MM.1S (cell line): ENCODE measurements around the gene NUDT21.

Experiments used
- DNase-seq: peaks from one replicate; pipeline ENCODE4 v3.0.0-alpha.2; 2015
- H2AFZ ChIP-seq: fragments of 300-600 bp; sonication (generic); 2 replicates; pipeline ENCODE4 v1.6.0; 2016; ENCODE audit warnings: antibody characterized with exemption, low read length
- H3F3A ChIP-seq: fragments of 300-600 bp; sonication (generic); 2 replicates; pipeline ENCODE4 v1.6.1; 2016; ENCODE audit warnings: mild to moderate bottlenecking, antibody characterized with exemption, low read length, moderate library complexity, mixed read lengths; ENCODE audit not compliant: insufficient read depth
- H3K27ac ChIP-seq: fragments of 300-600 bp; sonication (generic); 2 replicates; pipeline ENCODE4 v1.5.1; 2016; ENCODE audit warnings: mild to moderate bottlenecking, low read length
- H3K27me3 ChIP-seq: fragments of 300-600 bp; sonication (generic); replicated peaks from 2 replicates; pipeline ENCODE4 v1.6.0; 2016; ENCODE audit warnings: low read length; ENCODE audit not compliant: insufficient read depth
- H3K36me3 ChIP-seq: fragments of 300-600 bp; sonication (generic); replicated peaks from 2 replicates; pipeline ENCODE4 v1.6.1; 2016; ENCODE audit warnings: mild to moderate bottlenecking, low read length, mixed read lengths; ENCODE audit not compliant: insufficient read depth
- H3K4me1 ChIP-seq: fragments of 300-600 bp; sonication (generic); 2 replicates; pipeline ENCODE4 v1.6.1; 2016; ENCODE audit warnings: low read length, mixed read lengths
- H3K4me2 ChIP-seq: fragments of 300-600 bp; sonication (generic); 2 replicates; pipeline ENCODE4 v1.6.0; 2016; ENCODE audit warnings: low read depth, low read length
- H3K4me3 ChIP-seq: fragments of 300-600 bp; sonication (generic); 2 replicates; pipeline ENCODE4 v1.5.1; 2016; ENCODE audit warnings: low read length, mixed read lengths
- H3K79me2 ChIP-seq: fragments of 300-600 bp; sonication (generic); 2 replicates; pipeline ENCODE4 v1.6.1; 2016; ENCODE audit warnings: mixed run types, low read length, mixed read lengths
- H3K9ac ChIP-seq: fragments of 300-600 bp; sonication (generic); 2 replicates; pipeline ENCODE4 v1.6.1; 2016; ENCODE audit warnings: low read length, mixed read lengths
- H3K9me2 ChIP-seq: fragments of 300-600 bp; sonication (generic); replicated peaks from 2 replicates; pipeline ENCODE4 v1.6.1; 2016; ENCODE audit warnings: mild to moderate bottlenecking, low read length, mixed read lengths; ENCODE audit not compliant: insufficient read depth
- H3K9me3 ChIP-seq: fragments of 300-600 bp; sonication (generic); replicated peaks from 2 replicates; pipeline ENCODE4 v1.6.1; 2016; ENCODE audit warnings: mild to moderate bottlenecking, low read length, mixed read lengths; ENCODE audit not compliant: insufficient read depth
- H4K20me1 ChIP-seq: fragments of 300-600 bp; sonication (generic); 2 replicates; pipeline ENCODE4 v1.6.1; 2016; ENCODE audit warnings: mild to moderate bottlenecking, low read length, moderate library complexity, mixed read lengths; ENCODE audit not compliant: insufficient read depth
- CTCF ChIP-seq: fragments of 300-600 bp; sonication (generic); IDR thresholded peaks from 2 replicates; pipeline ENCODE4 v1.5.1; 2016; ENCODE audit warnings: antibody characterized with exemption, low read length, mixed read lengths
- EZH2 ChIP-seq: fragments of 300-600 bp; sonication (generic); optimal IDR thresholded peaks from 2 replicates; pipeline ENCODE3; 2017; ENCODE audit warnings: low read depth, mild to moderate bottlenecking, antibody characterized with exemption, low read length, mixed read lengths
- EZH2phosphoT487 ChIP-seq: fragments of 300-600 bp; sonication (generic); IDR thresholded peaks from 2 replicates; pipeline ENCODE4 v1.6.1; 2018; ENCODE audit warnings: antibody characterized with exemption, low read length

The NUDT21 gene

DNA sequence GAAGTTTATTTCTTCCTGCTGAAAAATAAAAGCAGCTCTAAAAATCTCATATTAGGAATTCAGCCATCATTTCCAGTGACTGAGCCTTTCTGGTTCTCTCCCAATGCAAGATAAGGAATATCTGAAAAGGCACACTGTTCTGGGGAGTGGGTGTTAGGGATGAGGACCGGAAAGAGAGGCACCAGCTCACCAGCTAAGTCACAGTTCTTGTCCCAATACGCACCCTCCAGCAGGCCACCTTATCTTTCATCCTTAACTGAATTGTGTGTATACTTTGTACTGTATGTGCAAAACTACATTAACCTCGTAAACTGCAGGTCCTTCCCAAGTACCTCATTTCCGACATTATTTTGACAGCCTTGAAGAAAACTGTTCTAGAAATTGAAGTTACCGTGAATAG lies 36.8 kb downstream of the NUDT21 start:
- peaks cover 3% of the 10 kb centered on the region; the same call in 1 of the 2 replicates for H3K36me3 ChIP-seq

DNA sequence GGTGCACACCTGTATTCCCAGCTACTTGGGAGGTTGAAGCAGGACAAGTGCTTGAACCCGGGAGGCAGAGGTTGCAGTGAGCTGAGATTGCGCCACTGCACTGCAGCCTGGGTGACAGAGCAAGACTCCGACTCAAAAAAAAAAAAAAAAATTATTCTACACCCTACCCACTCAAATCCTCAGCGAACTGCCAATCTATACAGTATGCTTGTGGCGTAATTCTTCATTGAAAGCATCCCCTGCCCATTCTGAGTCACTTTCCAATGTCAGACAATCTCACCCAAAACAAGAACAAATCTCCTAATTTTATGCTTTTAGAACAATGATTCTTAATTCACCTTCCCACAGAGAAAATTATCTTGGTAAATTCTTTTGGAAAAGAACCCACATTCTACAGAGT lies 37.8 kb downstream of the NUDT21 start:
- DNase-seq: no peak
- Histone ChIP-seq H3K9me3 (no peaks in the 10 kb centered on the region), H3K4me3 (no peak overlapping the region), H2AFZ (no peak overlapping the region), H3K79me2 (peaks cover 33% of the 10 kb centered on the region), H3K36me3 (peaks cover 7% of the 10 kb centered on the region; the same call in 1 of the 2 replicates), H3K4me2 (no peak overlapping the region), H3K4me1 (no peaks in the 10 kb centered on the region), H4K20me1 (peaks cover 3% of the 10 kb centered on the region; the same call in 1 of the 2 replicates), H3K27ac (no peak overlapping the region), H3K27me3 (no peaks in the 10 kb centered on the region), H3K9me2 (no peaks in the 10 kb centered on the region), H3K9ac (no peak overlapping the region), H3F3A (no peaks in the 10 kb centered on the region)
- TF ChIP-seq CTCF: no peak
- no peak for TF ChIP-seq EZH2
- TF ChIP-seq EZH2phosphoT487: no peak

More for the DNA sequence above, 36.8 kb downstream of the NUDT21 start:
- no peak overlapping the region for H3K9ac ChIP-seq
- peaks cover 40% of the 10 kb centered on the region for H3K79me2 ChIP-seq
- no peaks in the 10 kb centered on the region for H3F3A ChIP-seq
- H4K20me1 ChIP-seq: peaks cover 3% of the 10 kb centered on the region; the same call in 1 of the 2 replicates
- H2AFZ ChIP-seq: no peak overlapping the region
- DNase-seq: no peak
- no peaks in the 10 kb centered on the region for H3K27me3 ChIP-seq
- no peak overlapping the region for H3K4me3 ChIP-seq
- no peaks in the 10 kb centered on the region for H3K4me1 ChIP-seq
- TF ChIP-seq EZH2: no peak
- no peak for TF ChIP-seq CTCF
- TF ChIP-seq EZH2phosphoT487: no peak
- no peak overlapping the region for H3K4me2 ChIP-seq
- H3K9me3 ChIP-seq: no peaks in the 10 kb centered on the region
- no peak overlapping the region for H3K27ac ChIP-seq
- H3K9me2 ChIP-seq: no peaks in the 10 kb centered on the region

DNA sequence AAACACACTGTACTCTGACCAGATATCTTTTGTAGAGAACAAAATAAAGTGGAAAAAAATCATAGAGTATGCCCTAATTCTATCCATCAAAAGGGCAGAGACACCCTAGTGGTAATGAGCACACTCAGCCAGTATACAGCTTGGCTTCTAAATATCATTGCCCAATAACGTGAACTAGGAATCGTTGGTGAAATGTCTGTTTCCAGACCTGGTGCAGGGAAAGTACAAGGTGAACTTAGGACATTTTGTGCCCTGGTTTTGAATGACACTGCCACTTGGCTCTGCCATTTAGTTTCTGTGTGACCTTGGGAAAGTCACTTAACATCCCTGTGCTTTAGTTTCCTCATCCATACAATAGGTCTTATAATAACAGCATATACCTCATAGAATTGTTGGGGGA lies 39.5 kb downstream of the NUDT21 start:
- no peak for TF ChIP-seq EZH2phosphoT487
- TF ChIP-seq CTCF: no peak
- Histone ChIP-seq H3K4me1 (no peaks in the 10 kb centered on the region), H3K27ac (no peak overlapping the region), H3K9ac (no peak overlapping the region), H3F3A (no peaks in the 10 kb centered on the region), H3K9me3 (no peaks in the 10 kb centered on the region), H3K36me3 (peaks cover 7% of the 10 kb centered on the region; the same call in 1 of the 2 replicates), H4K20me1 (peaks cover 3% of the 10 kb centered on the region; the same call in 1 of the 2 replicates), H3K9me2 (no peaks in the 10 kb centered on the region), H2AFZ (no peak overlapping the region), H3K4me3 (no peak overlapping the region), H3K79me2 (peaks cover 18% of the 10 kb centered on the region), H3K27me3 (no peaks in the 10 kb centered on the region), H3K4me2 (no peak overlapping the region)
- no peak for DNase-seq
